ENCODE measurements around the gene LRIT2. TPM values are rescaled to one million over a fixed set of nuclear protein-coding genes. Genes with fewer than 3 reads are reported as not detected.

Gene LRIT2
- total RNA-seq, 1 experiment from 2014 or later, result not detected

DNA sequence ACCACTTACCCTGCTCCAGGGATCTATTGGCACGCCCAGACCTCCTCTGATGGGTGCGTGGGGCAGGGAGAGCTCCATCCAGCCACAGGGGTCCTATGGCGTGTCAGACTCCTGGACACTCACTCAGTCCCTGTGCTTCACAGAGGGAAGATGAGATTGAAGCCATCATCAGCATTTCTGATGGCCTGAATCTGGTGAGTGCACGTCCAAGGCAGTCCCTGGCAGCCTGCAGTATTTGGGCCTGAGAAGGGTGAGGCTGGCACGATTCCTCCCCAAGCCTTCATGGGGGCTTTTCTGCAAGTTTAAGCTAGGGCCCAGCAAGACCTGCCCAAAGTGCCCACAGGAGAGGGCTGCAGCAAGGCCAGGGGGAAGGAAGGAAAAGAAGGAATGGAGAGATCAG lies 27.7 kb downstream of the LRIT2 start:
- Histone ChIP-seq H4K5ac (ENCODE audit: insufficient read length, low read depth, low read length) (no peak overlapping the region), H3K18ac (ENCODE audit: insufficient read length, low read depth, low read length) (no peak overlapping the region), H3K27me3 (ENCODE audit: insufficient read depth, low read length) (peaks cover 17% of the 10 kb centered on the region), H2BK120ac (ENCODE audit: low read depth, low read length, poor library complexity, severe bottlenecking) (no peak overlapping the region), H3K4me1 (ENCODE audit: insufficient read depth, low read length) (no peaks in the 10 kb centered on the region; the same call in 1 of the 2 replicates), H3K14ac (ENCODE audit: insufficient read depth, low read length) (no peak overlapping the region), H4K20me1 (ENCODE audit: control insufficient read depth, insufficient read depth, insufficient read length) (no peaks in the 10 kb centered on the region), H4K8ac (replicated peaks; ENCODE audit: insufficient read length, low read depth, low read length) (no peak overlapping the region), H2BK20ac (ENCODE audit: low read depth, low read length, poor library complexity, severe bottlenecking) (no peak overlapping the region), H3K9me3 (ENCODE audit: control insufficient read depth, low read depth, low read length) (no peaks in the 10 kb centered on the region), H2AFZ (ENCODE audit: low read length) (no peak overlapping the region), H3K56ac (ENCODE audit: insufficient read length, low read depth, low read length) (no peak overlapping the region), H4K91ac (ENCODE audit: insufficient read length, low read depth, low read length) (no peak overlapping the region), H2BK15ac (ENCODE audit: low read depth, low read length) (no peak overlapping the region), H3T11ph (ENCODE audit: low read length) (no peak overlapping the region), H3K4ac (ENCODE audit: low read depth, low read length) (no peak overlapping the region), H3K27ac (ENCODE audit: insufficient read length, low read depth, low read length) (no peak overlapping the region), H3K23me2 (ENCODE audit: insufficient read length, low read depth, low read length, poor library complexity, severe bottlenecking) (peaks cover 12% of the 10 kb centered on the region), H3K23ac (ENCODE audit: insufficient read length, low read depth, low read length) (no peak overlapping the region), H2BK12ac (ENCODE audit: insufficient read length, low read depth, low read length) (no peak overlapping the region), H3K9ac (ENCODE audit: extremely low read depth, insufficient read length, low read length) (no peak overlapping the region), H3K4me2 (ENCODE audit: insufficient read depth, insufficient read length, low read length) (no peak overlapping the region), H2AK5ac (ENCODE audit: insufficient read length, low read length) (no peak overlapping the region), H3K79me1 (ENCODE audit: insufficient read depth, low read depth, low read length, poor library complexity, severe bottlenecking) (no peaks in the 10 kb centered on the region), H2BK5ac (ENCODE audit: insufficient read length, low read length) (no peak overlapping the region), H3K79me2 (ENCODE audit: insufficient read depth, low read length) (no peaks in the 10 kb centered on the region)
- no CpG with 5 or more reads among the region's 5 CpGs for WGBS (ENCODE audit: extremely low coverage, insufficient read length, low lambda C conversion rate)
- no peak for DNase-seq
- H3K27ac Mint-ChIP-seq, result no peak overlapping the region
- H3K9me3 Mint-ChIP-seq, result no peaks in the 10 kb centered on the region
- peaks cover 0 to 2% (median 0%) of the 10 kb centered on the region in 3 experiments; a peak in 3 of 7 replicates for H3K36me3 Mint-ChIP-seq (ENCODE audit: insufficient read depth in 1 of 3, low read depth in 3 of 3)
- H3K27me3 Mint-ChIP-seq (ENCODE audit: low read depth), result peaks cover 46% of the 10 kb centered on the region
- no peak overlapping the region for H3K4me3 Mint-ChIP-seq
- H3K4me1 Mint-ChIP-seq, result peaks cover 7 to 9% of the 10 kb centered on the region in 2 experiments
- TF ChIP-seq, protein P1, sequence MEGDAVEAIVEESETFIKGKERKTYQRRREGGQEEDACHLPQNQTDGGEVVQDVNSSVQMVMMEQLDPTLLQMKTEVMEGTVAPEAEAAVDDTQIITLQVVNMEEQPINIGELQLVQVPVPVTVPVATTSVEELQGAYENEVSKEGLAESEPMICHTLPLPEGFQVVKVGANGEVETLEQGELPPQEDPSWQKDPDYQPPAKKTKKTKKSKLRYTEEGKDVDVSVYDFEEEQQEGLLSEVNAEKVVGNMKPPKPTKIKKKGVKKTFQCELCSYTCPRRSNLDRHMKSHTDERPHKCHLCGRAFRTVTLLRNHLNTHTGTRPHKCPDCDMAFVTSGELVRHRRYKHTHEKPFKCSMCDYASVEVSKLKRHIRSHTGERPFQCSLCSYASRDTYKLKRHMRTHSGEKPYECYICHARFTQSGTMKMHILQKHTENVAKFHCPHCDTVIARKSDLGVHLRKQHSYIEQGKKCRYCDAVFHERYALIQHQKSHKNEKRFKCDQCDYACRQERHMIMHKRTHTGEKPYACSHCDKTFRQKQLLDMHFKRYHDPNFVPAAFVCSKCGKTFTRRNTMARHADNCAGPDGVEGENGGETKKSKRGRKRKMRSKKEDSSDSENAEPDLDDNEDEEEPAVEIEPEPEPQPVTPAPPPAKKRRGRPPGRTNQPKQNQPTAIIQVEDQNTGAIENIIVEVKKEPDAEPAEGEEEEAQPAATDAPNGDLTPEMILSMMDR (conservative IDR thresholded peaks at IDR 0.05), result no peak

Measured in H9 (cell line).